ENCODE data around the gene ADAM12.

The ADAM12 gene

GRCh38 chr10:126101325-126101724, 287.0 kb downstream of the ADAM12 start:
- Histone ChIP-seq H3K36me3 (no peaks in the 10 kb centered on the region), H3K9me3 (no peaks in the 10 kb centered on the region), H3K4me1 (no peaks in the 10 kb centered on the region), H3K4me3 (ENCODE audit: low read depth, low read length) (no peak overlapping the region), H3K27me3 (no peaks in the 10 kb centered on the region)
- TF ChIP-seq, protein P1, sequence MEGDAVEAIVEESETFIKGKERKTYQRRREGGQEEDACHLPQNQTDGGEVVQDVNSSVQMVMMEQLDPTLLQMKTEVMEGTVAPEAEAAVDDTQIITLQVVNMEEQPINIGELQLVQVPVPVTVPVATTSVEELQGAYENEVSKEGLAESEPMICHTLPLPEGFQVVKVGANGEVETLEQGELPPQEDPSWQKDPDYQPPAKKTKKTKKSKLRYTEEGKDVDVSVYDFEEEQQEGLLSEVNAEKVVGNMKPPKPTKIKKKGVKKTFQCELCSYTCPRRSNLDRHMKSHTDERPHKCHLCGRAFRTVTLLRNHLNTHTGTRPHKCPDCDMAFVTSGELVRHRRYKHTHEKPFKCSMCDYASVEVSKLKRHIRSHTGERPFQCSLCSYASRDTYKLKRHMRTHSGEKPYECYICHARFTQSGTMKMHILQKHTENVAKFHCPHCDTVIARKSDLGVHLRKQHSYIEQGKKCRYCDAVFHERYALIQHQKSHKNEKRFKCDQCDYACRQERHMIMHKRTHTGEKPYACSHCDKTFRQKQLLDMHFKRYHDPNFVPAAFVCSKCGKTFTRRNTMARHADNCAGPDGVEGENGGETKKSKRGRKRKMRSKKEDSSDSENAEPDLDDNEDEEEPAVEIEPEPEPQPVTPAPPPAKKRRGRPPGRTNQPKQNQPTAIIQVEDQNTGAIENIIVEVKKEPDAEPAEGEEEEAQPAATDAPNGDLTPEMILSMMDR (IDR thresholded peaks at IDR 0.05; ENCODE audit: low read depth, low read length) = no peak
- DNase-seq = no peak

DNA sequence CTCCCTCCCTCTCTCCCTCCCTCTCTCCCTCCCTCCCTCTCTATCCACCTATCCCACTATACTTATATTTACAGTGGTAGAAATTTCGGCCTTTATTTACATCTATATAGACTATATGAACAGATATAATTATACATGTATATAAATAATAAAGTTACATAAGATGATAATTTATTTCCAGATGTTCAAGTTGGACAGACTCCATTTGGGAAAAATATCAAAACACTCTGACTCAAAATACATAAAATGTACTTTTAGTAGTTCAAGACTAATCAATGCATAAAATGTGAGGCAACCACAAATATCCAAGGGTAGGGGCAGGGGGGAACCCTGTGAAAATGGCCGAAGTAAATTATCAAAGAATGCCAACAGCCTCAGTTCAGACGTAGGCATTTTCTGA, 288.9 kb downstream of the ADAM12 start:
- H3K9me3 ChIP-seq = no peaks in the 10 kb centered on the region
- no peak for DNase-seq
- H3K27me3 ChIP-seq = no peaks in the 10 kb centered on the region
- no peaks in the 10 kb centered on the region for H3K36me3 ChIP-seq
- no peaks in the 10 kb centered on the region for H3K4me1 ChIP-seq
- H3K4me3 ChIP-seq (ENCODE audit: low read depth, low read length) = no peak overlapping the region
- TF ChIP-seq, protein P1 (IDR thresholded peaks at IDR 0.05; ENCODE audit: low read depth, low read length) = no peak

GRCh38 chr10:126098226-126098581, 290.1 kb downstream of the ADAM12 start:
- Histone ChIP-seq H3K9me3 (no peaks in the 10 kb centered on the region), H3K4me3 (ENCODE audit: low read depth, low read length) (no peak overlapping the region), H3K36me3 (no peaks in the 10 kb centered on the region), H3K4me1 (no peaks in the 10 kb centered on the region), H3K27me3 (no peaks in the 10 kb centered on the region)
- DNase-seq = no peak
- TF ChIP-seq, protein P1 (IDR thresholded peaks at IDR 0.05; ENCODE audit: low read depth, low read length) = no peak

DNA sequence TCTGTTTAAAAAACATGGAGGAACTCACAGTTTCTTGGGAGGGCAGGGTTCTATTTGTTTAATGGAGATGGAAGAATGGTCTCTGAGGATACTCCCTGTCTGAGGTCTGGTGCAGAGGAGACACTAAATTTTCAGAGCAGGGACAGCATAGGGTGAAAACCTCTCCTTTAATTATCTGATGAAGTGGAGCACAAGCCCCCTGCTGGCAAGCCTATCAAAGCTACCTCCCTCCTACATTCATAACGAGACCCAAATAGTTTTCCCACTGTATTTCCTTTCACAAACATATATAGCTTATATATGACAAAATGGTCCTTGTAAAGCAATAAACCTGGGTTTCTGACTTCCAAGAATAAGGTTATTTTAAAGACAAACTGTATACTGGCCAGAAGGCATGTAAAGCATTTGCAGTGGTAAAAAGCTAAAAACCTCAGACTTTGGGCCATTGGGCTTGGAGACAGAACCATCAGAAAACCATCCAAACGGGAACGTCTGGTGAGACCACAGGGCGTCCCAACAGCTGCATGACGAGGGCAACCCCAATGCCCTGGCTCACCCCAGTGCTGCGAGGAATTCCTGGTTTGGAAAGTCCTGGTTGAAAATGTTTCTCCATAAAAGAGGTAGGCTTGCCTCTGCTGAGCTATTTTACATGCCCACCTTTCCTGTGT, 290.6 kb downstream of the ADAM12 start:
- TF ChIP-seq, protein P1 (IDR thresholded peaks at IDR 0.05; ENCODE audit: low read depth, low read length) = no peak
- Histone ChIP-seq H3K36me3 (no peaks in the 10 kb centered on the region), H3K9me3 (no peaks in the 10 kb centered on the region), H3K27me3 (no peaks in the 10 kb centered on the region), H3K4me3 (ENCODE audit: low read depth, low read length) (no peak overlapping the region), H3K4me1 (no peaks in the 10 kb centered on the region)
- DNase-seq = no peak

DNA sequence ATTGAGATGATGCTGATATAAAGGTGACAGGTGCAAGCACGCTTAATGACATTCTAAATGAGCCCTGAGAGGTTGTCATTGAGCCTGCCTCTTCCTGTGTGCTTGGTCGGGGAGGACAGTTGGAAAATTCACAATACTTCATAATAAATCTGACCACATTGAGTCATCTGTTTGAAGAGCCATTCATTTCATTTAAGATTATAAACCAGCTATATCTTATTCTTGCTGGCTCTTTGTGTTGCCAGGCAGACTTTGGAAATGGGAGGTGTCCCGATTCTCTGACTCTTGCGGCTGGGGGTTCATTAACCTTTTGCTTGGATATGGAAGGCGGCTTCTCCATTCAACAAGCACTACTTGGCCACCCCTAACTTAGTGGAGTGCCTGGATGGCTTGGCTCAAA, 293.7 kb downstream of the ADAM12 start:
- H3K36me3 ChIP-seq = no peaks in the 10 kb centered on the region
- H3K9me3 ChIP-seq = no peaks in the 10 kb centered on the region
- TF ChIP-seq, protein P1 (IDR thresholded peaks at IDR 0.05; ENCODE audit: low read depth, low read length) = no peak
- H3K4me1 ChIP-seq = no peaks in the 10 kb centered on the region
- H3K4me3 ChIP-seq (ENCODE audit: low read depth, low read length) = no peak overlapping the region
- H3K27me3 ChIP-seq = no peaks in the 10 kb centered on the region
- no peak for DNase-seq

DNA sequence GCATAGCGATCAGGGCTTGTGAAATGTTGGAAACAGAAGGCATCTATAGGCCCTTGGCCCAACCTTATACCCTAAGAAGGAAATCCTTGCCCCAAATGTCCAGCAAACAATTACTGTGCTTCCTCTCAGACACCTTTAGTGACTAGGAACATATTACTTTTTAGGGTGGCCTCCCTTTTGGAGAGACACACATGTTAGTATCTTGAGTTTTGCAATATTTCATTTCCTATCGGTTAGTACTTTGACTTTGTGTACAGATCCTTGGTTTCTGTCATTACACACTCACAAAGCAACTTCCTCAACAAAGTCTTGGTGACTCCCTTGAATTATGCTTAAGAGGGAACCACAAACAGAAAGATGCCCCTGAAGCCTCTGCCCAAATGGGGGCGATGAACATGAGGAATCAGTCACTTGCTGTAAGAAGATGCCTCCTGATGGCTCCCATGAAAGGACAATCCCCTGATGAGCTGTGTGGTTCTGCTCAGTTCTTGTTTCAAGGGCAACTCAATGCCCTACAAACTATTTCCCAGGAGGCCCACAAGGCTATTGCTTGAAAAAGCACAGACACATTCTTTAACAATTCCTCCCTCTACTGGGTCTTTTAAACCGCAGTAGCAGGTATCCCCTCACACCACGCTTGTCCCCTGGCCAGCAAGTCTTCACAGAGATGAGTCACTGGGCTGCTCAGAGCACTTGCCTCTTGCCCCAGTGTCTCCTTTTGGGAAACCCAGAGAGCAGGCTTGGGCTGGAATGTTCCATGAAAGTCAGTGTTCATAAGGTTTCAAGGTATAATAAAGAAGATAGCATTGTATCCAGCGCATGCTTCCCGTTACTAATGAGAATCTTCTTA, 295.7 kb downstream of the ADAM12 start:
- TF ChIP-seq, protein P1 (IDR thresholded peaks at IDR 0.05; ENCODE audit: low read depth, low read length) = no peak
- Histone ChIP-seq H3K4me1 (no peaks in the 10 kb centered on the region), H3K9me3 (no peaks in the 10 kb centered on the region), H3K27me3 (no peaks in the 10 kb centered on the region), H3K4me3 (ENCODE audit: low read depth, low read length) (no peak overlapping the region), H3K36me3 (no peaks in the 10 kb centered on the region)
- no peak for DNase-seq

All from BE2C (cell line).